A673 (cell line): ENCODE measurements around the gene KCND2. TPM values are rescaled to one million over a fixed set of nuclear protein-coding genes. Genes with fewer than 3 reads are reported as not detected.

Experiments
- Bru-seq: library from RNA; stranded (reverse); fragments of 400-500 nt; gene quantifications from one replicate; lab custom pipeline; 2021; lab: Mats Ljungman, UMichigan
- BruChase-seq, 2 experiments: library from RNA; stranded (reverse); fragments of 400-500 nt; gene quantifications; one replicate each; lab custom pipeline; 2021; lab: Mats Ljungman, UMichigan
- BruUV-seq: library from RNA; stranded (reverse); fragments of 400-500 nt; replicated peaks from 2 replicates; lab custom pipeline; 2021; lab: Mats Ljungman, UMichigan
- CTCF ChIA-PET: fragments of 300-600 bp; sonication (Branson Sonifier 250); formaldehyde crosslinking; loops from one replicate; lab custom pipeline; 2022; ENCODE audit warnings: antibody characterized with exemption; lab: Charles Lee
- POLR2A ChIA-PET: fragments of 300-600 bp; sonication (Branson Sonifier 250); formaldehyde crosslinking; loops from one replicate; lab custom pipeline; 2022; ENCODE audit warnings: antibody characterized with exemption; ENCODE audit not compliant: low non-redundant PET; lab: Charles Lee
- DNase-seq: peaks from one replicate; pipeline ENCODE4 v3.0.0-alpha.2; 2015; ENCODE audit warnings: low spot score
- H3K27ac ChIP-seq: fragments of 200-600 bp; sonication (generic); 2 replicates; pipeline ENCODE4 v1.5.1; 2016; ENCODE audit warnings: mixed run types, low read depth, mild to moderate bottlenecking, mixed read lengths, antibody characterized with exemption, low read length; ENCODE audit not compliant: poor library complexity, severe bottlenecking
- H3K27me3 ChIP-seq: fragments of 200-600 bp; sonication (generic); replicated peaks from 2 replicates; pipeline ENCODE4 v1.6.1; 2017; ENCODE audit warnings: mixed run types, low read depth, mild to moderate bottlenecking, mixed read lengths, antibody characterized with exemption, low read length; ENCODE audit not compliant: insufficient read depth, poor library complexity
- H3K36me3 ChIP-seq: fragments of 200-600 bp; sonication (generic); 2 replicates; pipeline ENCODE4 v1.6.1; 2016; ENCODE audit warnings: mixed run types, mild to moderate bottlenecking, mixed read lengths, antibody characterized with exemption, low read length; ENCODE audit not compliant: insufficient read depth, poor library complexity, severe bottlenecking
- H3K4me1 ChIP-seq: fragments of 200-600 bp; sonication (generic); 2 replicates; pipeline ENCODE4 v1.6.1; 2017; ENCODE audit warnings: mixed run types, mild to moderate bottlenecking, mixed read lengths, antibody characterized with exemption, low read length; ENCODE audit not compliant: insufficient read depth, poor library complexity, severe bottlenecking
- H3K4me3 ChIP-seq: fragments of 200-600 bp; sonication (generic); 2 replicates; pipeline ENCODE4 v1.5.1; 2016; ENCODE audit warnings: low read depth, mixed run types, mild to moderate bottlenecking, mixed read lengths, low read length; ENCODE audit not compliant: poor library complexity, severe bottlenecking
- H3K9me3 ChIP-seq: fragments of 200-600 bp; sonication (generic); 2 replicates; pipeline ENCODE4 v1.6.1; 2016; ENCODE audit warnings: mixed run types, low read depth, mild to moderate bottlenecking, mixed read lengths, antibody characterized with exemption, low read length; ENCODE audit not compliant: poor library complexity, severe bottlenecking
- CTCF ChIP-seq: fragments of 300-800, 200-600 bp; sonication (generic); conservative IDR thresholded peaks from 2 replicates; pipeline ENCODE4 v1.5.1; 2017; ENCODE audit warnings: low read depth, mild to moderate bottlenecking, antibody characterized with exemption, low read length, moderate library complexity, mixed read lengths
- EZH2 ChIP-seq: fragments of 200-600 bp; sonication (generic); IDR thresholded peaks from 2 replicates; pipeline ENCODE4 v1.6.1; 2017; ENCODE audit warnings: borderline replicate concordance, low read depth, mild to moderate bottlenecking, mixed read lengths, antibody characterized with exemption, low read length; ENCODE audit not compliant: poor library complexity, severe bottlenecking
- intact Hi-C: fragments of 100-400 bp; cut with micrococcal nuclease; formaldehyde crosslinking; loops from one replicate; pipeline ENCODE4 v1.10.0; 2022; ENCODE audit not compliant: unreplicated experiment
- long read RNA-seq: library from polyadenylated mRNA; stranded (forward); transcript quantifications from one replicate; pipeline ENCODE4 v2.0.0, GENCODE V29; 2022
- total RNA-seq: library from RNA; stranded (reverse); gene quantifications from 2 replicates; pipeline ENCODE4 v1.2.3, GENCODE V29; 2021

Gene KCND2
- total RNA-seq (not detected in 2 replicates), Bru-seq, nascent RNA (percentile 5 among the genes with signal in this experiment), BruChase-seq, experiment 1, labeled RNA remaining after a 2-hour chase (percentile 11 among the genes with signal in this experiment), BruChase-seq, experiment 2, labeled RNA remaining after a 6-hour chase (percentile 11 among the genes with signal in this experiment)
- long read RNA-seq, result 0 reads

DNA sequence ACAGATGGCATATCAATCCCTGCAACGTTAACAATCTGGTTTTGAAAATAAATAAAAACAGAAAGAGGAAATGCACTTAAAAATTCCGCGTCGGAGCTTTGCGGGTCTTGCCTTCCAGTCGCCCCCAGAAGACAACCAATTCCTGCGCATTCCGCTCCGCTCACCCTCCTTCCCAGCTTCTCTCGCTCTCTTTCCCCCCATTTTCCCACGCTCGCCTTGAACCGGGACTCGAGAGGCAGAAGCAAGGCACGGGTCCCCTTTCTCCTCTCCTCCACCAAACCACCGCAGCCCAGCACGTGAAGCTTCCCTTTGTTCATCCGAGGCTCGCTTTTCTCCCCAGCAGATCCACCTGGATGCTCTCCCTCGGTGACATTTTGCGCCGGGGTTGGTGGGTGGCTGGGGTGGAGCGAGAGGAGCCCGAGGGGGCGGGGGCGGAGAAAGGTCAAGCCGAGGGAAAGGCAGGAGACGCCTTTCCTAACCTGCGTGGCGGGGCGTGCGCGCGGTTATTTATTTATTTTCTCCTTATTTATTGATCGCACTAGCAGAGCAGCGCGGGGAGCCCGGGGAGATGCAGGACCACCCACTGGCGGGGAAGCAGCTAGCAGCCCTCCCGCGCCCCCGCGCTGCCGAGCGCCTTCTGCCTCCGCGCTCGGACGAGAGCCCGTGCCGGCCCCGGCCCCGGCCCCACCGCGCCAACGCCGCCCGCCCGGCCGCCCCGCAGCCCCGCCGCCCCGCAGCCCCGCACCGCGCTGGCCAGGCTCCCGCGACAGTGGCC, at the start of gene KCND2:
KCND2 (plus strand) TSS at position 475 of the 775 bp plus-strand sequence.
- Histone ChIP-seq H3K27ac (no peak within 1 kb of the TSS), H3K27me3 (peaks cover 19% of the 10 kb centered on the region), H3K9me3 (no peaks in the 10 kb centered on the region), H3K36me3 (no peaks in the 10 kb centered on the region), H3K4me3 (peak within 1 kb of the TSS; percentile 32), H3K4me1 (peaks cover 4% of the 10 kb centered on the region)
- DNase-seq, result peak; percentile 16
- TF ChIP-seq EZH2 (peak; percentile 45), CTCF (no peak)
- ChIA-PET CTCF (interaction anchor here (0.6 kb wide), 1 partner anchor 227 kb away, joined by 3 read pairs; no protein-coding TSS in a partner anchor), POLR2A (no interaction called here)
- intact Hi-C loops, result loop anchor here (1.0 to 10.0 kb wide), 5 partner anchors 284 to 1918 kb away; no protein-coding TSS in a partner anchor
- no TSS peak for BruUV-seq

DNA sequence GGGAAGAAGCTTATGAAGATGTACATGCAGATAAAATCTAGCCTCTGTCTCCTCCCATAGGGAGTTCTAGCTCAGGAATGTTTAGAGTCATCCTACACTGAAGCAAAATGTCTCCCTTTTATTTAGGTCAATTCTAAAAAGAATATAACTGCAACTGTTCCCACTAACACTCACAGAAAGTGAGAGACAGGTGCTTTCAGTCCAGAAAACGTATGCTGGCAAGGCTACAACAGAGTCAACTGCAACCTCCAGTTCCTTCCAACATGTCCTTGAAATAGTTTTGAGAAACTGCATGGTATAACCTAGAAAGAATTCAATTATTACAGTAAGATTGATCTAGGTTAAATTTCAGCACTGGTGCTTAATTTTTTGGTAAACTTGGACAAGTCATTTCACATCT, 46.8 kb upstream of the KCND2 start:
- Histone ChIP-seq H3K9me3 (no peaks in the 10 kb centered on the region), H3K4me1 (no peaks in the 10 kb centered on the region), H3K27ac (no peak overlapping the region), H3K4me3 (no peak overlapping the region), H3K36me3 (no peaks in the 10 kb centered on the region), H3K27me3 (no peaks in the 10 kb centered on the region)
- no TSS peak for BruUV-seq
- DNase-seq, result no peak
- ChIA-PET POLR2A (no interaction called here), CTCF (no interaction called here)
- intact Hi-C loops, result no loop called here
- TF ChIP-seq EZH2 (no peak), CTCF (no peak)

- H3K27ac ChIP-seq, result no peak overlapping the region
- no peak for DNase-seq
- H3K36me3 ChIP-seq, result no peaks in the 10 kb centered on the region
- POLR2A ChIA-PET, result no interaction called here
- no peak for TF ChIP-seq EZH2
- no peak for TF ChIP-seq CTCF
- no peak overlapping the region for H3K4me3 ChIP-seq
- CTCF ChIA-PET, result no interaction called here
- intact Hi-C loops, result no loop called here
- H3K9me3 ChIP-seq, result no peaks in the 10 kb centered on the region
- H3K27me3 ChIP-seq, result no peaks in the 10 kb centered on the region
- no TSS peak for BruUV-seq
- no peaks in the 10 kb centered on the region for H3K4me1 ChIP-seq
Observed at GRCh38 chr7:120227255-120227654, 45.7 kb upstream of the KCND2 start.
